ENCODE results near the gene PPP3CB.

The PPP3CB gene

DNA sequence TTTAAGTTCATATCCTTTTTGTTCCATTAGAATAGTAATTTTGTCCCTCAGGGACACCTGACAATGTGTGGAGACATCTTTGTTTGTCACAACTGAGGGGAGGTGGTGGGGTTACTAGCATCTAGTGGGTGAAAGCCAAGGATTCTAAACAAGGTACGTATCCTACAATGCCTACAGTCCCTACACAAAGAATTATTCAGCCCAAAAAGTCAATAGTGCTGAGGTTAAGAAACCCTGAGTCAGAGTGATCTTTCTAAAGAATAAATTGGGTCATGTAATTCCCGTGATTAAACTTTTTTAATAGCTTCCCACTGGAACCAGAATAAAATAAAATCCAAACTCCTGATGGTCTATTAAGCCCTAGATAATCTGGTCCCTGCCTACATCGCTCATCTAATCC lies 79.3 kb downstream of the PPP3CB start:
- H3K4me3 ChIP-seq (ENCODE audit: insufficient read length, low read depth) = no peak overlapping the region
- H3K4me1 ChIP-seq (ENCODE audit: insufficient read depth, insufficient read length) = no peaks in the 10 kb centered on the region
- H3K9ac ChIP-seq (ENCODE audit: insufficient read length, low read depth) = no peak overlapping the region
- no peaks in the 10 kb centered on the region for H3K9me3 ChIP-seq (ENCODE audit: insufficient read depth, low read length)
- H3K36me3 ChIP-seq (ENCODE audit: insufficient read depth, insufficient read length, low read length) = no peaks in the 10 kb centered on the region
- peaks cover 4% of the 10 kb centered on the region for H3K27me3 ChIP-seq (ENCODE audit: insufficient read depth, insufficient read length)
- no peak for TF ChIP-seq YY1 (IDR thresholded peaks at IDR 0.05; ENCODE audit: insufficient read depth, insufficient read length)
- TF ChIP-seq SUZ12 (IDR thresholded peaks at IDR 0.05; ENCODE audit: extremely low read depth, insufficient read depth, insufficient read length) = no peak
- no peak for TF ChIP-seq ZNF274 (IDR thresholded peaks at IDR 0.05; ENCODE audit: low read depth, low read length)
- no peak for DNase-seq (ENCODE audit: low read depth, low spot score)

DNA sequence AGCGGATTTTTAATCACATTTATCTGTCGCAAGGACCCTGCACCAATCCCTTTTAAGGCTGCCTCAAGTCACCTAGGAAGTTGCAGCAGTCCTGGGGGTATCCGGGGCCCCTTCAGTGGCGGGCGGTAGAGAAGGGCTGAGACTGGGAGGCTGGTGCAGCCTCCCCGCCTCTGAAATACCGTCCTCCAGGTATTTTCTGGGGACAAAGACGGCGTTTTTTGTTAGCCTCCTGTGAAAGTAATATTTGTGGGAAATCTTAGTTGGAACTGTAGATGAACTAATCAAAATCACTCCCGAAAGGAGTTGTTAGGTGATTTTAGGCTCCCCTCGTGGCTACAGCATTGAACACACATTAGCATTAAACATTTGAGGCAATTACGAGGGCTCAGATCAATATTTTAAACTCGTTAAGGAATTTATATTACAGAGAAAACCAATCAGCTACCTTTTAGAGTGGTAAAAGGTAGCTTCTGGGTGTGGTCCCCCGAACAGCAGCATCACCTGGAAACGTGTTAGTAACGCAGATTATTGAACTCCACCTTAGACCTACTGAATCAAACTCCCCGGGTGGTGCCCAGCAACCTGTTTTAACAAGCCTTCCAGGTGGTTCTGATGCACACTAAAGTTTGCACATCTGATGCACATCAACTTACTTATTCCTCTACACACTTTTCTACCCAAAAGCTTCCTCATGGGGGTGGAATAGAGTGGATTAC lies 81.4 kb downstream of the PPP3CB start:
- Histone ChIP-seq H3K9ac (ENCODE audit: insufficient read length, low read depth) (peak overlapping the region; percentile 80), H3K4me1 (ENCODE audit: insufficient read depth, insufficient read length) (no peaks in the 10 kb centered on the region), H3K27me3 (ENCODE audit: insufficient read depth, insufficient read length) (peaks cover 4% of the 10 kb centered on the region), H3K4me3 (ENCODE audit: insufficient read length, low read depth) (peak overlapping the region; percentile 72), H3K36me3 (ENCODE audit: insufficient read depth, insufficient read length, low read length) (no peaks in the 10 kb centered on the region), H3K9me3 (ENCODE audit: insufficient read depth, low read length) (no peaks in the 10 kb centered on the region)
- no peak for DNase-seq (ENCODE audit: low read depth, low spot score)
- no peak for TF ChIP-seq ZNF274 (IDR thresholded peaks at IDR 0.05; ENCODE audit: low read depth, low read length)
- no peak for TF ChIP-seq YY1 (IDR thresholded peaks at IDR 0.05; ENCODE audit: insufficient read depth, insufficient read length)
- TF ChIP-seq SUZ12 (IDR thresholded peaks at IDR 0.05; ENCODE audit: extremely low read depth, insufficient read depth, insufficient read length) = no peak

DNA sequence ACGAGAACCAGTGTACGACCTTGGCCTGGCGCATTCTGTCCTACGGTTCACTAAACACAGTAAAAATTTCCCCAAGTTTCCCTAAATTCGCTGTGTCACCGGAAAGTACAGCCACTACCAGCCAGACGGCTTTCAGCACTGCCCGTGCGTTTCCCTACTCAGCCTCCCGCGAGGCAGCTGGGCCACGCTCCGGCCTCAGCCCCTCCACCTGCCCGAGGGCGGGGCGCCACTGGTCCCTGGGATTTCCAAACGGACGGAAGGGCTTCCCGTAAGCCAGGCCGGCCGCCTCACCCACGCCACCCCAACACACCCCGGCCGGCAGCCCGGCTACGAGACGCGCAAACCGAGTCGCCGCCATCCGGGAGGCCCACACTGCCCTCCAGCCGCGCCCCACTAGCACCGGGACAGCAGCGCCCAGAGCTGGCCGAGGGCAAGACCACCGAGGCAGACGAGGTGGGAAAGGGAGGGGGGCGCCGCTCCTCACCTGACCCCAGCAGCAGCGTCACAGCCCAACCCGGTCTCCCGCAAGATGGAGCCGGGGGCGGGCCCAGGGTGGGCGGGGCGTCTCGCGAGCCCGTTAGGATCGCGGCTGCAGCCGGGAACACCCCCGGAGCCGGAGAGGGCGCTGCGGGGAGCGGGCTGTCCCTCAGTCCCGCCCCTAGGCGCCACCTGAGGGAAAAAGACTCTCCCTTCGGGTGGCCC lies 82.1 kb downstream of the PPP3CB start, which contains the start of gene ANXA7:
TSS of gene ANXA7 (minus strand) at position 531 of the 702 bp plus-strand sequence. CDS start 13,202 bp downstream, outside the sequence.
- Histone ChIP-seq H3K4me3 (ENCODE audit: insufficient read length, low read depth) (peak within 1 kb of the TSS; percentile 72), H3K9ac (ENCODE audit: insufficient read length, low read depth) (peak within 1 kb of the TSS; percentile 84), H3K9me3 (ENCODE audit: insufficient read depth, low read length) (no peaks in the 10 kb centered on the region), H3K36me3 (ENCODE audit: insufficient read depth, insufficient read length, low read length) (no peaks in the 10 kb centered on the region), H3K4me1 (ENCODE audit: insufficient read depth, insufficient read length) (no peaks in the 10 kb centered on the region), H3K27me3 (ENCODE audit: insufficient read depth, insufficient read length) (peaks cover 4% of the 10 kb centered on the region)
- DNase-seq (ENCODE audit: low read depth, low spot score) = peak; percentile 78
- no peak for TF ChIP-seq YY1 (IDR thresholded peaks at IDR 0.05; ENCODE audit: insufficient read depth, insufficient read length)
- no peak for TF ChIP-seq SUZ12 (IDR thresholded peaks at IDR 0.05; ENCODE audit: extremely low read depth, insufficient read depth, insufficient read length)
- TF ChIP-seq ZNF274 (IDR thresholded peaks at IDR 0.05; ENCODE audit: low read depth, low read length) = no peak

DNA sequence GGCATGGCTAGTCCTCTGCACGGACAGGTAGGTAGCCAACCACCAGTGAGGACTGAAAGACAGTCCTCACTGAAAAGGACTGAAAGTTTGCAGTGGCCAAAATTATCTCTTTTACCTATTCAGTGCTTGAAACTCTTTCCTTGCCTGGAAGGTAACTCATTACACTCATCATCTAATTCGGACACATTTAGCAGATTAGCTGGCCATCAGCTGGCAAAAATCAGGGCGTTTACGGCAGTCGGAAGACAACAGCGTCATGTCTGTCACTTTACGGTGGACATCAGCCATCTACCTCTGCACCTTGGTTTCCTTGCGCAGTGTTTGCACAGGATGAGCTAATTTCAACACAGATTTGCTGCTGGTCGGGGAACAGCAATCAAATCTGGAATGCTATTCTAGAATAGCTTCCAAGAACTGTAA lies 82.7 kb downstream of the PPP3CB start:
- TF ChIP-seq ZNF274 (IDR thresholded peaks at IDR 0.05; ENCODE audit: low read depth, low read length) = no peak
- no peak for TF ChIP-seq YY1 (IDR thresholded peaks at IDR 0.05; ENCODE audit: insufficient read depth, insufficient read length)
- no peak for TF ChIP-seq SUZ12 (IDR thresholded peaks at IDR 0.05; ENCODE audit: extremely low read depth, insufficient read depth, insufficient read length)
- peak overlapping the region; percentile 84 for H3K9ac ChIP-seq (ENCODE audit: insufficient read length, low read depth)
- H3K36me3 ChIP-seq (ENCODE audit: insufficient read depth, insufficient read length, low read length) = no peaks in the 10 kb centered on the region
- no peaks in the 10 kb centered on the region for H3K4me1 ChIP-seq (ENCODE audit: insufficient read depth, insufficient read length)
- H3K27me3 ChIP-seq (ENCODE audit: insufficient read depth, insufficient read length) = peaks cover 4% of the 10 kb centered on the region
- no peak for DNase-seq (ENCODE audit: low read depth, low spot score)
- H3K4me3 ChIP-seq (ENCODE audit: insufficient read length, low read depth) = peak overlapping the region; percentile 72
- H3K9me3 ChIP-seq (ENCODE audit: insufficient read depth, low read length) = no peaks in the 10 kb centered on the region

DNA sequence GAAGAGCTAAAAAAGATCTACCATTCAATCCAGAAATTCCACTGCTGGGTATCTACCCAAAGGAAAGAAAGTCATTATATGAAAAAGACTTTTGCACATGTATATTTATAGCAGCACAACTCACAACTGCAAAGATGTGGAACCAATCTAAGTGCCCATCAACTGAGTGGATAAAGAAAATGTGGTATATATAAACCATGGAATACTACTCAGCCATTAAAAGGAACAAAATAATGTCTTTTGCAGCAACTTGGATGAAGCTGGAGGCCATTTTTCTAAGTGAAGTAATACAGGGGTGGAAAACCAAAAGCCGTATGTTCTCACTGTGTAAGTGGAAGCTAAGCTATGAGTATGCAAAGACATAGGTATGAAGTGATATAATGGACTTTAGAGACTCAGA lies 84.9 kb downstream of the PPP3CB start:
- no peaks in the 10 kb centered on the region for H3K4me1 ChIP-seq (ENCODE audit: insufficient read depth, insufficient read length)
- no peak overlapping the region for H3K9ac ChIP-seq (ENCODE audit: insufficient read length, low read depth)
- no peak for TF ChIP-seq SUZ12 (IDR thresholded peaks at IDR 0.05; ENCODE audit: extremely low read depth, insufficient read depth, insufficient read length)
- no peak for TF ChIP-seq YY1 (IDR thresholded peaks at IDR 0.05; ENCODE audit: insufficient read depth, insufficient read length)
- TF ChIP-seq ZNF274 (IDR thresholded peaks at IDR 0.05; ENCODE audit: low read depth, low read length) = no peak
- H3K4me3 ChIP-seq (ENCODE audit: insufficient read length, low read depth) = no peak overlapping the region
- no peaks in the 10 kb centered on the region for H3K9me3 ChIP-seq (ENCODE audit: insufficient read depth, low read length)
- H3K27me3 ChIP-seq (ENCODE audit: insufficient read depth, insufficient read length) = peaks cover 4% of the 10 kb centered on the region
- no peaks in the 10 kb centered on the region for H3K36me3 ChIP-seq (ENCODE audit: insufficient read depth, insufficient read length, low read length)
- no peak for DNase-seq (ENCODE audit: low read depth, low spot score)

DNA sequence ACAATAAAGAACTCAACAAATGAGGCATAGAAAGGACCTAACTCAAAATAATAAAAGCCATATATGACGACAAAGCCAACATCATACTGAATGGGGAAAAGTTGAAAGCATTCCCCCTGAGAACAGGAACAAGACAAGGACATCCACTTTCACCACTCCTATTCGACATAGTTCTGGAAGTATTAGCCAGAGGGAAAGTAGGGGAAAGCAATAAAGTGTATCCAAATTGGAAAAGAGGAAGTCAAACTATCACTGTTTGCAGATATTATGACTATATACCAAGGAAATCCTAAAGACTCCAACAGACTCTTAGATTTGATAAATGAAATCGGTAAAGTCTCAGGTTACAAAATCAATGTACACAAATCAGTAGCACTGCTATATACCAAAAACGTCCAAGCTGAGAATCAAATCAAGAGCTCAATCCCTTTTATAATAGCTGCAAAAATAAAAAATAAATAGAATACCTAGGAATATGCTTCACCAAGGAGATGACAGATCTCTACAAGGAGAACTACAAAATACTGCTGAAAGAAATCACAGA lies 86.8 kb downstream of the PPP3CB start:
- no peaks in the 10 kb centered on the region for H3K4me1 ChIP-seq (ENCODE audit: insufficient read depth, insufficient read length)
- no peaks in the 10 kb centered on the region for H3K9me3 ChIP-seq (ENCODE audit: insufficient read depth, low read length)
- H3K9ac ChIP-seq (ENCODE audit: insufficient read length, low read depth) = no peak overlapping the region
- TF ChIP-seq SUZ12 (IDR thresholded peaks at IDR 0.05; ENCODE audit: extremely low read depth, insufficient read depth, insufficient read length) = no peak
- no peak for TF ChIP-seq YY1 (IDR thresholded peaks at IDR 0.05; ENCODE audit: insufficient read depth, insufficient read length)
- no peak for TF ChIP-seq ZNF274 (IDR thresholded peaks at IDR 0.05; ENCODE audit: low read depth, low read length)
- DNase-seq (ENCODE audit: low read depth, low spot score) = no peak
- no peaks in the 10 kb centered on the region for H3K27me3 ChIP-seq (ENCODE audit: insufficient read depth, insufficient read length)
- no peaks in the 10 kb centered on the region for H3K36me3 ChIP-seq (ENCODE audit: insufficient read depth, insufficient read length, low read length)
- no peak overlapping the region for H3K4me3 ChIP-seq (ENCODE audit: insufficient read length, low read depth)

DNA sequence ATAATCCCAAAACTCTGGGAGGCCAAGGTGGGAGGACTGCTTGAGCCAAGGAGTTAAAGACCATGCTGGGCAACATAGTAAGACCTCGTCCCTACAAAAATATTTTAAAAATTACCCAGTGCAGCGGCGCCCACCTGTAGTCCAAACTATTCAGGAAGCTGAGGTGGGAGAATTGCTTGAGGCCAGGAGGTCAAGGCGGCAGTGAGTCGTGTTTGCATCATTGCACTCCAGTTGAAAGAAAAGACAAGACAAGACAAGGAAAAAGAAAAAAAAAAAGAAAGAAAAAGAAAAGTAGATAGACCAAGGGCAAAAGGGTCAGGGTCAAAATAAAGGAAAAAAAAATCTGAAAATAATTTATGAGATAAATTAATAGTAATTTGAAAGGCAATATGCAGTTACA lies 87.8 kb downstream of the PPP3CB start:
- TF ChIP-seq ZNF274 (IDR thresholded peaks at IDR 0.05; ENCODE audit: low read depth, low read length) = no peak
- TF ChIP-seq YY1 (IDR thresholded peaks at IDR 0.05; ENCODE audit: insufficient read depth, insufficient read length) = no peak
- no peak for TF ChIP-seq SUZ12 (IDR thresholded peaks at IDR 0.05; ENCODE audit: extremely low read depth, insufficient read depth, insufficient read length)
- H3K27me3 ChIP-seq (ENCODE audit: insufficient read depth, insufficient read length) = no peaks in the 10 kb centered on the region
- H3K36me3 ChIP-seq (ENCODE audit: insufficient read depth, insufficient read length, low read length) = no peaks in the 10 kb centered on the region
- no peak for DNase-seq (ENCODE audit: low read depth, low spot score)
- no peaks in the 10 kb centered on the region for H3K4me1 ChIP-seq (ENCODE audit: insufficient read depth, insufficient read length)
- H3K9me3 ChIP-seq (ENCODE audit: insufficient read depth, low read length) = no peaks in the 10 kb centered on the region
- H3K4me3 ChIP-seq (ENCODE audit: insufficient read length, low read depth) = no peak overlapping the region
- H3K9ac ChIP-seq (ENCODE audit: insufficient read length, low read depth) = no peak overlapping the region

Measured in NT2/D1 (cell line).